ENCODE results near the gene ATP6V0E1.

DNA sequence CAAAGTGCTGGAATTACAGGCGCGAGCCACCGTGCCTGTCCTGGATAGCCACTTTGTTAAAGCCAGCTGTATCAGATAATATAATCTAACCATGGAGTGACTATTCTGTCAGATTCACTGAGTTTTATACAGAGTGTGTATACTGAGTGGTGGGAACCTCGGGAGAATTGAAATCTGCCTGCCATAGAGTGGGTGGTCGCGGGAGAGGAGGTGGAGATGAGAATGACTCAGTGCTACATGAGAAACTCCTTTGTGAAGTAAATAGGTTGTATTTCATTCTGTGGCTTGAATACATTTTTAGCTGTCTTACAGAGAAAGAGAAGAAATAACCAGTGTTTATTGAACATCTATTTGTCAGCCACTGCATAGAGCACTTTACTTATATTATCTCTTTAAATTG, 26.4 kb downstream of the ATP6V0E1 start:
- TF ChIP-seq POLR2A (IDR thresholded peaks at IDR 0.05) = no peak
- TF ChIP-seq, protein P1, sequence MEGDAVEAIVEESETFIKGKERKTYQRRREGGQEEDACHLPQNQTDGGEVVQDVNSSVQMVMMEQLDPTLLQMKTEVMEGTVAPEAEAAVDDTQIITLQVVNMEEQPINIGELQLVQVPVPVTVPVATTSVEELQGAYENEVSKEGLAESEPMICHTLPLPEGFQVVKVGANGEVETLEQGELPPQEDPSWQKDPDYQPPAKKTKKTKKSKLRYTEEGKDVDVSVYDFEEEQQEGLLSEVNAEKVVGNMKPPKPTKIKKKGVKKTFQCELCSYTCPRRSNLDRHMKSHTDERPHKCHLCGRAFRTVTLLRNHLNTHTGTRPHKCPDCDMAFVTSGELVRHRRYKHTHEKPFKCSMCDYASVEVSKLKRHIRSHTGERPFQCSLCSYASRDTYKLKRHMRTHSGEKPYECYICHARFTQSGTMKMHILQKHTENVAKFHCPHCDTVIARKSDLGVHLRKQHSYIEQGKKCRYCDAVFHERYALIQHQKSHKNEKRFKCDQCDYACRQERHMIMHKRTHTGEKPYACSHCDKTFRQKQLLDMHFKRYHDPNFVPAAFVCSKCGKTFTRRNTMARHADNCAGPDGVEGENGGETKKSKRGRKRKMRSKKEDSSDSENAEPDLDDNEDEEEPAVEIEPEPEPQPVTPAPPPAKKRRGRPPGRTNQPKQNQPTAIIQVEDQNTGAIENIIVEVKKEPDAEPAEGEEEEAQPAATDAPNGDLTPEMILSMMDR (IDR thresholded peaks at IDR 0.05) = no peak

Measured in prostate gland (tissue), 2 donors.